Activated B cell treated with CpG ODN at 0.5 μM for 24 hours (primary cell): Measurements from ENCODE around the gene C9. TPM values are rescaled to one million over a fixed set of nuclear protein-coding genes. Genes with fewer than 3 reads are reported as not detected.

Experiments used
- ATAC-seq: fragments of 200-7000 bp; cut with Tn5 transposase; one replicate; pipeline ENCODE4 v1.10.0; 2021; ENCODE audit warnings: low read depth, mild to moderate bottlenecking, moderate library complexity
- CTCF ChIA-PET: fragments of 350-600 bp; sonication (Branson Sonifier 250); formaldehyde crosslinking; loops from one replicate; lab custom pipeline; 2021; ENCODE audit warnings: antibody characterized with exemption; lab: Charles Lee
- POLR2A ChIA-PET: fragments of 350-600 bp; sonication (Branson Sonifier 250); formaldehyde crosslinking; loops from one replicate; lab custom pipeline; 2021; ENCODE audit warnings: antibody characterized with exemption; lab: Charles Lee
- DNase-seq: peaks from one replicate; pipeline ENCODE4 v3.0.0; 2022
- H3K27ac Mint-ChIP-seq: one replicate; pipeline ENCODE4 v1.8.0; 2020; ENCODE audit warnings: mixed read lengths
- H3K27me3 Mint-ChIP-seq: one replicate; pipeline ENCODE4 v1.8.0; 2021; ENCODE audit warnings: mixed read lengths
- H3K36me3 Mint-ChIP-seq: one replicate; pipeline ENCODE4 v1.8.0; 2021; ENCODE audit warnings: low read depth, mixed read lengths
- H3K4me1 Mint-ChIP-seq: one replicate; pipeline ENCODE4 v1.8.0; 2021; ENCODE audit warnings: mixed read lengths
- H3K4me3 Mint-ChIP-seq: one replicate; pipeline ENCODE4 v1.8.0; 2020; ENCODE audit warnings: mild to moderate bottlenecking, mixed read lengths
- H3K9me3 Mint-ChIP-seq: one replicate; pipeline ENCODE4 v1.8.0; 2020; ENCODE audit warnings: mixed read lengths
- intact Hi-C: fragments of 100-400 bp; cut with micrococcal nuclease; formaldehyde crosslinking; loops from one replicate; pipeline ENCODE4 v1.15.1; 2024
- total RNA-seq: library from RNA; stranded (reverse); gene quantifications from 2 replicates; pipeline ENCODE4 v1.2.3, GENCODE V29; 2022
- TF ChIP-seq, protein P1 (sequence below): fragments of 200-600 bp; IDR thresholded peaks from one replicate; pipeline ENCODE4 v1.8.0; 2022; ENCODE audit warnings: antibody characterized with exemption, mild to moderate bottlenecking

The C9 gene
- total RNA-seq, 1 donor from 2014 or later = not detected

DNA sequence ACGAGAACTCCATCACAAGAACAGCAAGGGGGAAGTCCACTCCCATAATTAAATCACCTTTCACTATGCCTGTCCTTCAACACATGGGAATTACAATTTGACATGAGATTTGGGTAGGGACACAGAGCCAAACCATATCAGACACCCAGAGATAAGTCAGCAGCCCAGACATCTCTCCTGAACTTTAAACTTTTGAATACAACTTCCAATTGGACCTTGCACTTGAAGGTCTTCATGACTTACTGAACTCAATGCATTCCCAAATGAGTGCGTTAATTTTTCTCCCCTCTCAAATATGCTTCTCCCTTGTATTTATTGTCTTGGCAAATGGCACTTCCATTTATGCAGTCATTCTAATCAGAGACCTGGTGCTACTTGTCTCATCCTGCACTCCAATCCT lies 12.1 kb downstream of the C9 start:
- peaks cover 25% of the 10 kb centered on the region for H3K9me3 Mint-ChIP-seq
- intact Hi-C loops = no loop called here
- TF ChIP-seq, protein P1, sequence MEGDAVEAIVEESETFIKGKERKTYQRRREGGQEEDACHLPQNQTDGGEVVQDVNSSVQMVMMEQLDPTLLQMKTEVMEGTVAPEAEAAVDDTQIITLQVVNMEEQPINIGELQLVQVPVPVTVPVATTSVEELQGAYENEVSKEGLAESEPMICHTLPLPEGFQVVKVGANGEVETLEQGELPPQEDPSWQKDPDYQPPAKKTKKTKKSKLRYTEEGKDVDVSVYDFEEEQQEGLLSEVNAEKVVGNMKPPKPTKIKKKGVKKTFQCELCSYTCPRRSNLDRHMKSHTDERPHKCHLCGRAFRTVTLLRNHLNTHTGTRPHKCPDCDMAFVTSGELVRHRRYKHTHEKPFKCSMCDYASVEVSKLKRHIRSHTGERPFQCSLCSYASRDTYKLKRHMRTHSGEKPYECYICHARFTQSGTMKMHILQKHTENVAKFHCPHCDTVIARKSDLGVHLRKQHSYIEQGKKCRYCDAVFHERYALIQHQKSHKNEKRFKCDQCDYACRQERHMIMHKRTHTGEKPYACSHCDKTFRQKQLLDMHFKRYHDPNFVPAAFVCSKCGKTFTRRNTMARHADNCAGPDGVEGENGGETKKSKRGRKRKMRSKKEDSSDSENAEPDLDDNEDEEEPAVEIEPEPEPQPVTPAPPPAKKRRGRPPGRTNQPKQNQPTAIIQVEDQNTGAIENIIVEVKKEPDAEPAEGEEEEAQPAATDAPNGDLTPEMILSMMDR = no peak

DNA sequence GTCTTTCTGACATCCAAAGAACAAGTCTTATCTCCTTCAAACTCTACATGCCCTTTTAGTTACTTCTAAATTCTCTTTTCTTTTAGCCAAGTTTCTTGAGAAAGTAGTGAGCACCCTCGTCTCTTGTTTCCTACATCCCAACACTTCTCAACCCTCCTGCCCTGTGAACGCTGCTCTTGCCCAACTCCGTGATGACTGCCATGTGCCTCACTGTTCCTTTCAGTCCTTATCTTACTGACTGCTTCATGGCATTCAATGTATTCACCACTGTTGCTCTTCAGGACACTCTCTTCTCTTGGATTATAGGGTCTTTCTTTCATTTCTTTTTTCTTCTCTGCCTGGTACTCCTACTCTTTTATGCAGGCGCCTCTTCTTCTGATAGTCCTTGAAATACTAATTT lies 14.8 kb downstream of the C9 start:
- ChIA-PET POLR2A (no interaction called here), CTCF (no interaction called here)
- no peaks in the 10 kb centered on the region for H3K36me3 Mint-ChIP-seq
- DNase-seq (no peak), ATAC-seq (no peak)
- H3K27me3 Mint-ChIP-seq = no peaks in the 10 kb centered on the region
- H3K27ac Mint-ChIP-seq = no peak overlapping the region
- intact Hi-C loops = no loop called here
- TF ChIP-seq, protein P1 = no peak
- no peak overlapping the region for H3K4me3 Mint-ChIP-seq
- H3K9me3 Mint-ChIP-seq = peaks cover 25% of the 10 kb centered on the region
- H3K4me1 Mint-ChIP-seq = peaks cover 1% of the 10 kb centered on the region

More for the DNA sequence above, 12.1 kb downstream of the C9 start:
- H3K27me3 Mint-ChIP-seq = no peaks in the 10 kb centered on the region
- H3K36me3 Mint-ChIP-seq = no peaks in the 10 kb centered on the region
- H3K4me1 Mint-ChIP-seq = peaks cover 1% of the 10 kb centered on the region
- DNase-seq (no peak), ATAC-seq (no peak)
- no peak overlapping the region for H3K27ac Mint-ChIP-seq
- H3K4me3 Mint-ChIP-seq = no peak overlapping the region
- ChIA-PET POLR2A (no interaction called here), CTCF (no interaction called here)

DNA sequence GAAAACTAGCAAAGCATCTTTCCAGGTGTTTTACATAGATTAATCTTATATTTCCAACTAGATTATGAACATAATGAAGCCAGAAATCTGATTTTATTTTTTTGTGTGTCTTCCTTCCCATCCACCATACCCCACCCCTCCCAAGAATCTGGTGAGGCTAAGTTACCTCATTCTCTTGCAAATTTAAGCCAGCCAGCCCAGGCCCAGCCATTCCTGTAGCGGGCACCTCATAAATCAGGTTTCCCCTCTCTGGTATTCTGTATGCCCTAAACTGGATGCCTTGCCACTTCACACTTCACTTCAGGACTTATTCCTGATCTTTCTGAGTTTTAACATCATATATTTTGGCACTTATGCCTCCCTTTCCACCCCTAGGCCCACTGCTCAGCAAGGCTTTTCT lies 21.8 kb downstream of the C9 start:
- Mint-ChIP-seq H3K4me3 (no peak overlapping the region), H3K4me1 (no peaks in the 10 kb centered on the region), H3K27me3 (peaks cover 22% of the 10 kb centered on the region), H3K27ac (no peak overlapping the region), H3K9me3 (no peaks in the 10 kb centered on the region), H3K36me3 (no peaks in the 10 kb centered on the region)
- TF ChIP-seq, protein P1 = no peak
- ChIA-PET CTCF (no interaction called here), POLR2A (no interaction called here)
- DNase-seq (no peak), ATAC-seq (no peak)
- intact Hi-C loops = no loop called here

DNA sequence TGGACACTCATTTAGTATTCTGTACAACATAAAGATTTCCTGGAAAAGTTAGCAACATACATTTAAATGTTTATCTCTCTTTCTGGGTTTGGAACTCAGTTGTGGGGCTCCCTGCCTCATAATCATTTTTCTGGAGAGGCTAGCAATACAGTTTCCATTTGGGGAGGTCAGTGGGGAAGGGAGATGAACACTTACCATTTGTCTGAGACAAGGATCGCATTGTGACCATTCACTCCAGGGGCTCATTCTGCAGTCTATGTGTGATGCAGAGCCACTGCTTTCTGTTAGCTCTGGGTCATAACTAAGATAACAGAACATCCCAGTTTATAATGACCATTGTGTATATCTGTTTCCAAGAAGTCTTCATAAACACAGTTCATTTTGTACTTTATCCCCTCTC lies 22.4 kb downstream of the C9 start:
- CTCF ChIA-PET = no interaction called here
- H3K27me3 Mint-ChIP-seq = peaks cover 22% of the 10 kb centered on the region
- intact Hi-C loops = no loop called here
- no peaks in the 10 kb centered on the region for H3K4me1 Mint-ChIP-seq
- H3K9me3 Mint-ChIP-seq = no peaks in the 10 kb centered on the region
- TF ChIP-seq, protein P1 = no peak
- no peak overlapping the region for H3K27ac Mint-ChIP-seq
- ATAC-seq (no peak), DNase-seq (no peak)
- no peaks in the 10 kb centered on the region for H3K36me3 Mint-ChIP-seq
- no peak overlapping the region for H3K4me3 Mint-ChIP-seq
- POLR2A ChIA-PET = no interaction called here

DNA sequence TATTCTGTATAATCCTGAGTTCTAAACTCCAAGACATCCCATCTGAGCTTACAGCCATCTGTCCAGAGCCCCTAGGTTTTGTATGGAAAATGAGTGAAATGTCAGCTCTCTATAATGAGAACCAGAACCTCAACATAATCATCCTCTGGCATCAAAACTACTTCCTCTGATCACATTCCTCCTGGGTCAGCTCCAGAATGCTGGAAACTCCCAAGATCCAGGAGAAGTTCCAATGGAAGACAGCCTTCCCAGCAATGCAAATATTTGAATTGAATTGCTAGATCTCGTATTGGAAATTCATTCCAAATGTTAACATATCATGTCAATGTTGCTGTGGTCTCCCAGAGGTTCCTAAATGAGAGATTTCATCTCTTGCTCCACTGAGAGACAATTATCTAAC lies 23.8 kb downstream of the C9 start:
- Mint-ChIP-seq H3K9me3 (no peaks in the 10 kb centered on the region), H3K27me3 (peaks cover 22% of the 10 kb centered on the region), H3K27ac (no peak overlapping the region), H3K4me1 (no peaks in the 10 kb centered on the region), H3K36me3 (no peaks in the 10 kb centered on the region), H3K4me3 (no peak overlapping the region)
- ATAC-seq (no peak), DNase-seq (no peak)
- TF ChIP-seq, protein P1 = no peak
- intact Hi-C loops = no loop called here
- POLR2A ChIA-PET = no interaction called here
- CTCF ChIA-PET = no interaction called here
